Measurements from ENCODE around the gene TNFRSF9.
"Not testable (repeated sequence)": the region's sequence is repeated elsewhere in the genome, so short reads cannot be mapped to it uniquely, and the experiment has no call there.

TNFRSF9 gene

DNA sequence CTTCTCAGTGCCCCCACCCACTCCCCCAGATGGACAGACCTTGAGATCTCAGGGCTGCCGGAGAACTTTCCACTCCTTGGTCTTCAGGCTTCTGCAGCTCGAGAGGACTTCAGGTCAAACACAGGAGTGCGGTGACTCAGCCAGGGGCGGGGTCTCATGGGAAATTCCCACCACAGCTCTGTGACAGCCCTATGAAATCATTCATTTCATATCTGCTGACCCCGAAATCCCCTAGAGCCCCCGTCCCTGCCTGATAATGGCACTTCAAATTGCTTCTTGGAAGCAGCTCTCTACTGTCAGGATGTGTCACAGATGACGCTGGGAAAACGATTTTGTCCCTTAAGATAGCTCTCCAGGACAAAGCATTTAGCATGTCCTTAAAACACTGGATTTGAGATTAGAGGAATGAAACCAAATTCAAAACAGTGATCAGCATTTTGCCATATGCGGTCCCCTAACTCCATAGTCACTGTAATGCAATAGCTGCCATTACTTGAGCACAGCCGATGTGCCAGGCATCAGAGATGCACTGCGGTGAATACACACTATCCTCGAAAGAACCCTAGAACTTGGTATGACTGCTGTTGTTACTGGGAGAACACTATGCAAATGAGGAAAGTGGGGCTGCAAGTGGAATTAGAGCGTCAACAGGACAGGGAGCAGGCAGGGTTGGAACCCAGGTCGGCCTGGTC is at the start of gene TNFRSF9:
Gene TNFRSF9 (minus strand): TSS at position 95 of the 692 bp plus-strand sequence. CDS start 845 bp downstream, outside the sequence.
- DNase-seq, result peak; percentile 68

DNA sequence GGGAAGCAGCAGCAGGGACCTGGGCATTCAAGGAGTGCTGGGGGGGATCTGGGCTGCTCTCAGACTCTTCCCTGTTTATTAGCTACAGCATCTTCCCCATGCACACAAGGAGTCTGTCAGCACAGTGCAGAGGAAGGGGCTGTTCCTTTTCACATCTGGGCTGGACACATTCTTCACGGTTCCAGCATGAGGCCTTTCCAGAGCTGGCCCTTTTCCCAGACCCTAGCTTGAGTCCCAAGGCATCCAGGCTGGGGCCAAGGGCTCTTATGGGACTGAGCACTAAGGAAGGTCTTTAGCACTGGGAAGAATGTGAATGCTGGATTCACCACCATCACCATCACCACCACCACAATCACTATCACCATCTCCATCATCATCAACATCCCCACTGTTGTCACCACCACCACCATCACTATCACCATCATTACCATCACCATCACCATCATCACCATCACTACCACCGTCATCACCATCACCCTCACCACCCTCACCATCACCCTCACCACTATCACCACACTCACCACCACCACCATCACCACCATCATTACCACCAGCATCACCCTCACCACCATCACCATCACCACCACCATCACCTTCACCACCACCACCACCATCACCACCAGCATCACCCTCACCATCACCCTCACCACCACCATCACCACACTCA is 49.3 kb upstream of the TNFRSF9 start:
- no peak for DNase-seq

DNA sequence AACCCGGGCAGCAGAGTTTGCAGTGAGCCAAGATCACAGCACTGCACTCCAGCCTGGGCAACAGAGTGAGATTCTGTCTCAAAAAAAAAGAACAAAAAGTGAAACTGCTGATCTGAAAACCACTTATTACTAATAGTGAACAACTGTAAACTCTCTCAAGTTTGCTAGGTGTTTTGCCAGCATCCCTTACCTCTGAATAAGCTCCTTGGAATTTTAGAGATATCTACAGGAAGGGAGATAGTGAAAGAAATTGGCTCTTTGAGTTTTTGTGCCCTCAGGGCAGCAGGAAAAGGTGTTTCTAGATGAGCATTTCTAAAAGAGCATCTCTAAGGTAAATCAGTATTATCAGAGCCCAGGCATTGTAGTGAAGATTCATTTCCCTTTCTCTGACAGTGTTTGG is 47.9 kb upstream of the TNFRSF9 start:
- DNase-seq, result no peak

DNA sequence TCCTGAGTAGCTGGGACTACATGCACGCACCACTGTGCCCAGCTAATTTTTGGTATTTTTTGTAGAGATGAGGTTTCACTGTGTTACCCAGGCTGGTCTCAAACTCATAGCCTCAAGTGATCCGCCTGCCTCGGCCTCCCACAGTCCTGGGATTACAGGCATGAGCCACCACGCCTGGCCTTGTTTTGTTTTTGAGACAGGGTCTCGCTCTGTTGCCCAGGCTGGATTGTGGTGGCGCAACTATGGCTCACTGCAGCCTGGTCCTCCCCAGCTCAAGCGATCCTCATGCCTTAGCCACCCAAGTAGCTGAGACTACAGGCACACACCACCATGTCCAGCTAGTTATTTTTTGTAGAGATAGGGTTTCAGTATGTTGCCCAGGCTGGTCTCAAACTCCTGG is 46.9 kb upstream of the TNFRSF9 start:
- no peak for DNase-seq

DNA sequence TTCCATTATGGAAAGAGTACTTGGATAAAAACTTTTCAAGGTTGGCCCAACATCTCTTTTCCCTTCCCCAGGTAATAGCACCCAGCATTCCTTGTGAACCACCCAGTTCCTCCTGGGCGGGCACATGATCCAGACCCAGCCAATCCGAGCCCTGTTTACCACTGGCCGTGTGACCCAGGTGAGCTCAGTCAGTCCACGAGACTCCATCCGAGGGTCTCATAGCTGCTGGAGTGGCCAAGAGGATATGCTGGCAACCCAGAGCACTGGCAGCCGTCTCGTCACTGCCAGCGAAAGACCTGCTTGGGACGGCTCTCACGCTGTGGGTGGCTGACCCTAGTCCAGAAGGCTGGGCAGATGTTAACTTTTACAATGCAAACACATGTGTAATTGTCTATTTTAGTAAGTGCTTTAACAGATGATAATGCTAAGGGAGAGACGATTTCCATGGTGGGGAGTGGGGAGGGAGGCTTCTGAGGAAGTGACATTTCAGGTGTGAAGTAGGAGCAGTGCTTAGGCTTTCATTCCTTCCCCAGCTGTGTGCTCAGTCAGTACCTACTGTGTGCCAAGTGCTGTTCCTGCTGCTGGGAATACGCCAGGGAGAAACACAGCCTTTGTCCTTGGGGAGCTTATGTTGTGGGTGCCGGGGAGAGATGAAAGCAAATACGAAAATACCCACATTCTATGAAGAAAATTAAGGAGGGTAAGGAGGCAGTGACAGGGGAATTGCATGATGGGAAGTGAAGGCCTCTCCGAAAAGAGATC is 45.4 kb upstream of the TNFRSF9 start:
- DNase-seq, result no peak

DNA sequence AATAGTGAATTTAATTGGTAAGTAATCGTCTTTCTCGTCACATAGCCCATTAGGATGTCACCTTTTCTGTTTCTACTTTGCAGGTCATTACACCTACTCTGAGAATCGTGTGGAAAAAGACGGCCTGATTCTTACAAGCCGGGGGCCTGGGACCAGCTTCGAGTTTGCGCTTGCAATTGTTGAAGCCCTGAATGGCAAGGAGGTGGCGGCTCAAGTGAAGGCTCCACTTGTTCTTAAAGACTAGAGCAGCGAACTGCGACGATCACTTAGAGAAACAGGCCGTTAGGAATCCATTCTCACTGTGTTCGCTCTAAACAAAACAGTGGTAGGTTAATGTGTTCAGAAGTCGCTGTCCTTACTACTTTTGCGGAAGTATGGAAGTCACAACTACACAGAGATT is 44.2 kb upstream of the TNFRSF9 start:
- DNase-seq, result no peak

DNA sequence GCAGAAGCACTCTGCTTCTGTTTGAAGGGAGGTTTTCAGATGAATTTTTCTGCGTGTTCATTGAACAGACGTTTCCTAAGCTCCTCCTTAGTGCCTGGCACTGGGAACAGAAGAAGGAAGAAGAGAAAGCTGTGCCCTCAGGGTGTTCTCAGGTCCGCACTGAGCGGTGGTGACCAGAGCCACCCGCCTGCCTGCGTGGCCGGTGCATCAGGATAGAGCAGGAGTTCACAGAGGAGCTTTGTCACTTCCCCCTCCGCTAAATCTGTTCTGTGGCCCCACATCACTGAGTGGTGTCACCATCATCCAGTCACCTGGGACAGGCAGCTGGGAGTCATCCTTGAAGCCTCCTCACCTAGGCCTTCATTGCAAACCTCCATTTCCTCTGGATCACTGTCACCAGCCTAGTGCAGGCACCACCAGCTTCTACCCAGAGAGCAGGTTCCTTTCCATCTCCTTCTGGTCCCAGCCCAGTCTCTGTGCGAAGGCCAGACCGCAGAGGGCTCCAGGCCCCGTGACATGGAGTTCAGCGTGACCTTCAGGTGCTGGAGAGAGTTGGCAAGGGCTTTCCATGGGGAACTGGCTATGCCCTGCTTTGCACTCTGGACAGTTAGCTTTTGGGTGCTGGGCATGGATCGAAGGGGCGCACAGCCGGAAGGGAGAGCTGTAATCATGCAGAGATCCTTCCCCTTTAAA is 42.6 kb upstream of the TNFRSF9 start:
- DNase-seq, result no peak

DNA sequence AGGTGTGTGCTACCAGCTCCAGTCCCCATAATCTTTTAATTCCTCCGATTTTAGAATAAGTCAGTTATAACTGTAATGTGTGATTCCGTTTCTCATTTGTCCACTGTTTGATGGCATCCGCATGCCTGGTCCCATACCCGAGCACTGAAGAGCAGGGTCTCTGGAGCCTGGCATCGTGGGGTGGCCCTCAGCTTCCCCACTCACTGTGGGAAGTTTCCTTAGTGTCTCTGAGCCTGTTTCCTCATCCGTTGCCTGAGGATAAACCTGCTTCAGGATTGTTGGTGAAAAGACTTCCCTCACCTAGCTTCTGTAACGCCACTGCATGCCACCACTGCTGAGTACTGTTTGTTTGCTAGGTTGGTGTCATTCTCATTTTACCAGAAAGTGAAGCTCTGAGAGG is 40.3 kb upstream of the TNFRSF9 start:
- DNase-seq, result no peak

DNA sequence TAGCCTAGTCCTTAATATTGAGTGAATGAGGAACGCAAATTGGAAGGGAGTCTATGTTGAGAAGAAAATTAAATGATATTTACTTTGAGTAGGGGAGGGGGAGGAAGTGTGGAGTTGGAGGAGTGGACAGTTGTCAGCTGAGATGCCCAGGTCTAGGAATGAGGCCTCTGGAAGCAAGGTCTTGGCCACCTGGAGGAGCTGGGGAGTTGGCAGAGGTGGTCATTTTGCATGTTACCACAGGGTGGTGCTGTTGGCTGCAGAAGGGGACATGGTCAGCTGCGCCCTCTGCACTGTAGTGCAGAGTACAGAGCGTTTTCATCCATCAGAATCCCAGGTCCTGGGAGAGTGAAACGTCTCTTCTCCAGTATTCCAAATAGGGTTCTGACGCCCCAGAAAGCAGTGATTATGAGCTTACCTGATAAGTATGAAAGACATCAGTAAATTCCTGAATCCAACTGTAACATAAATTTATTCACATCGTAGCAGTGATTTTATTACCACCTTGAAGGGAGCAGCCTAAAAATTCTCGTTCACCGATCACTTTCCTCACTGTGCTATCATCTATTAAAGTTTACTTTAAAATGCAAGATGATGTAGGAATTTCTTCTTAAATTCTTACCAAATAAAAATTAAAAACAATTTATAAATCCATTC is 34.7 kb upstream of the TNFRSF9 start:
- peak; percentile 32 for DNase-seq

DNA sequence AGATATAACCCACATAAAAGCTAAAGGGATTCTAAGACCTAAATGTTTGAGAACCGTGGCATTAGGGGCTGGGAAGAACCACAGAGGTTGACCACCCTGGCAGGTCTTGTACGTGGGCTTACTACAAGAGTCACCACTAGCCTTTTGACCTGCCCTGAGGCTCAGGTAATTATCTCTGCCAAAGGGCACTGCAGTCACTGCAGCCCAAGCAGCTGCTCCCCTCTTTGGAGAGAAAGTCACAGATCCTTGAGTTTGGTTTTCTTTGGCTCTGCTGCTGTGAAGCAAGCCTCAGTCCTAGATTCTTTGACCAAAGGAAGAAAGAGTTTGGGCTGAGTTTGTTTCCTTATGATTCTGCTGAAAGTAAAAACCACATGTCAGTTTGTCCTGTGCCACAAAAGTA is 32.4 kb upstream of the TNFRSF9 start:
- DNase-seq, result no peak

DNA sequence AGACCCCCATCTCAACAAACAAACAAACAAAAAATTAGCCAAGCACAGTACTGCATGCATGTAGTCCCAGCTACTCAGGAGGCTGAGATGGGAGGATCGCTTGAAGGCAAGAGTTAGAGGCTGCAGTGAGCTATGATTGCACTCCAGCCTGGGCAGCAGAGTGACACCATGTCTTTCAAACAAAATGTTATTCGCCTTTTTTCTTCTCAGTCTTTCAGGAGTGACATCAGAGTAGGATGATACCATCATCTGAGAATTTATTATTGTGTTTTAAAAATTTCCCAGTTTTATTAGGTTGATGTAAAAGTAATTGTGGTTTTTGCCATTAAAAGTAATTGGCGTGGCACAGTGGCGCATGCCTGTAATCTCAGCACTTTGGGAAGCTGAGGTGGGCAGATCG is 31.6 kb upstream of the TNFRSF9 start:
- DNase-seq, result no peak

DNA sequence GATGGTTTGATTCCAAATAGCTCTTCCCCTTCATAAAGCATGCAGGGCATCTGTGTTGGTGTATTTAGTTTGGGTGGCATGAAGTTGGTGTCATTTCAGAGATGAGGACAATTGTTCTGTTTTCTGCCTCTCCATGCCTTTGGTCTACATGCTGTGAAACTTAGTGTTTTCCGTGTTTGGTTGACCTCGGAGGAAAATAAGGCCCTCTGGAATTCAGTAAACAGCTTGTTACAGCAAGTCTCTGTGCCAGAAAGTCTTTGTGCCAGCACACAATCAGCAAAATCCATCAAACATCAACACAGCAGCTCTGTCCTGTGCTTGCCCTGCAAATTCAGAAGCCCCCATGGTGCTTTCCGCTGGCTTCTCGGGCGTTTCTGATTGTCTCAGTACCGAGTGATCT is 30.4 kb upstream of the TNFRSF9 start:
- DNase-seq, result no peak

DNA sequence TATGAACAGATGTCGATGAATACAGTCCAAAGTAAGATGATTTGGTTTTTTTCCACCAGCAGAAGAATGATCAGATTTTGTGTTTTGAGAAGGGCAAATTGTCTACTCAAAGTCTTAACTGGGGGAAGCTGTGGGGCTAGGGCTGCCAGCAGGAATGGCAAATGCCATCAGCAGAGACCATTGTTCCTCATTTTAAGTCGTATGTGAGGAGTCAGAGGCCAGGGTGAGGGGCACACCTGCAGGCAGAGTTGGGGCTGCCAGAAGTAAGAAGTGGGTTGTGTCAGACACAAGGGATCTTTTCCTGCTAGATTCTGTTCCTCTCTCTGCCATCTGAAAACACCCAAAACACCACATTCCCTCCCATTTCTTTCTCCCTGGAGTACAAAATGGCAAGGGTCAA is 29.6 kb upstream of the TNFRSF9 start:
- DNase-seq, result no peak

DNA sequence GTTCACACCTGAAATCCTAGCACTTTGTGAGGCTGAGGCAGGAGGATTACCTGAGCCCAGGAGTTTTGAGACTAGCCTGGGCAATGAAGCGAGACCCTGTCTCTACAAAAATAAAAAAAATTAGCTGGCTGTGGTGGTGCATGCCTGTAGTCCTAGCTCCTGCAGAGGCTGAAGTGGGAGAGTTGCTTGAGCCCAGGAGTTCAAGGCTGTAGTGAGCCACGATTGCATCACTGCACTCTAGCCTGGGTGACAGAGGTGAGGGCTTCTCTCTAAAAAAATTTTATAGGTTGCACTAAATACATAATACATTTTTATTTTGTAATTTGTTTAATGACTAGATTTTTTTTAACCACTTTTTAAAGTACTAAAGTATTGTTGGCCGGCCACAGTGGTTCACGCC is 27.0 kb upstream of the TNFRSF9 start:
- DNase-seq, result no peak

DNA sequence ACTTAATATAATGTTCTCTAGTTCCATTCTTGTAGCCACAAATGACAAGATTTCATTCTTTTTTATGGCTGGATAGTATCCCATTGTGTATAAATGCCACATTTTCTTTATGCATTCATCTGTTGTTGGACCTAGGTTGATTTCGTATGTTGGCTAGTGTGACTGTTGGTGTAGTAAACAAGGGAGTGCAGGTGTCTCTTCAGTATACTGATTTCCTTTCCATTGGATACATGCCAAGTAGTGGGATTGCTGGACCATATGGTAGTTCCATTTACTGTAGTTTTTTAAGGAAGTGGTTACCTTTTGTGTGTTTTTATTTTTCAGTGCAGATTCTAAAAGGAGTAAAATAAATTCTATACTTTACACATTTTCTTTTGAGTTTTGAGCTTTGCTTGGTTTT is 26.6 kb upstream of the TNFRSF9 start:
- DNase-seq, result no peak

DNA sequence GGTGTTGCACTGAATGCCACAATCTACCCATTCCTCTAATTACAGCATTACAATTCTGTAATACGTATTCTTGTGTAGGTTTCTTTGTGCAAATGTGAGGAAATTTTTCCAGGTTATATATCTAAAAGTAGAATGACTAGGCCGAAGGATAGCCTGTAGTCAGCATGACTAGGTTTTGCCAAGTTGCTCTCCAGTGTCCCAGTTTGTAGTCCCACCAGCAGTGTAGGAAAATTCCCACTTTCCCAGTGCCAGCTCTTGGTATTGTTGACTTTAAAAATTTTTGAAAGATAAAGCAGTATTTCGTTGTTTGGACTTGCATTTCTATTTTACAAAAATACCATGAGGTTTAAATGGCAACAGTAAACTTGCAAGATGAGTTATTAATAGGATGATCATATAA is 23.8 kb upstream of the TNFRSF9 start:
- no peak for DNase-seq

DNA sequence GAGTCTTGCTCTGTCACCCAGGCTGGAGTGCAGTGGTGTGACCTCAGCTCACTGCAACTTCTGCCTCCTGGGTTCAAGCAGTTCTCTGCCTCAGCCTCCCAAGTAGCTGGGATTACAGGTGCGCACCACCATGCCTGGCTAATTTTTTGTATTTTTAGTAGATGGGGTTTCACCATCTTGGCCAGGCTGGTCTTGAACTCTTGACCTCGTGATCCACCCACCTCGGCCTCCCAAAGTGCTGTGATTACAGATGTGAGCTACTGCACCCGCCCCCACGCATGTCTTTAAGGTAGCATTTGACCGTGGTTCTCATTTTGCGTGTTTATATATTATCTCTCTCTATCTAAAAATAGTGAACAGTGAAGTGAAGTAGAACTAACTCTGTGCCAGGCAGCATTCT is 23.2 kb upstream of the TNFRSF9 start:
- DNase-seq, result not testable (repeated sequence)

DNA sequence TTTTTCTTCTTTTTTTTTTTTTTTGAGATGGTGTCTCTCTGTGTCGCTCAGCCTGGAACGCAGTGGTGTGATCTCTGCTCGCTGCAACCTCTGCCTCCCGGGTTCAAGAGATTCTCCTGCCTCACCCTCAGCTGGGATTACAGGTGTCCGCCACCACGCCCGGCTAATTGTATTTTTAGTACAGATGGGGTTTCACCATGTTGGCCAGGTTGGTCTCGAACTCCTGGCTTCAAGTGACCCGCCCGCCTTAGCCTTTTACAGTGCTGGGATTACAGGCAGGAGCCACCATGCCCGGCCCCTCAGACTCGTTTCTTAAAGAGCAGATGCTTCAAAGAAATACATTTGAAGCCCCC is 22.7 kb upstream of the TNFRSF9 start:
- DNase-seq, result not testable (repeated sequence)

DNA sequence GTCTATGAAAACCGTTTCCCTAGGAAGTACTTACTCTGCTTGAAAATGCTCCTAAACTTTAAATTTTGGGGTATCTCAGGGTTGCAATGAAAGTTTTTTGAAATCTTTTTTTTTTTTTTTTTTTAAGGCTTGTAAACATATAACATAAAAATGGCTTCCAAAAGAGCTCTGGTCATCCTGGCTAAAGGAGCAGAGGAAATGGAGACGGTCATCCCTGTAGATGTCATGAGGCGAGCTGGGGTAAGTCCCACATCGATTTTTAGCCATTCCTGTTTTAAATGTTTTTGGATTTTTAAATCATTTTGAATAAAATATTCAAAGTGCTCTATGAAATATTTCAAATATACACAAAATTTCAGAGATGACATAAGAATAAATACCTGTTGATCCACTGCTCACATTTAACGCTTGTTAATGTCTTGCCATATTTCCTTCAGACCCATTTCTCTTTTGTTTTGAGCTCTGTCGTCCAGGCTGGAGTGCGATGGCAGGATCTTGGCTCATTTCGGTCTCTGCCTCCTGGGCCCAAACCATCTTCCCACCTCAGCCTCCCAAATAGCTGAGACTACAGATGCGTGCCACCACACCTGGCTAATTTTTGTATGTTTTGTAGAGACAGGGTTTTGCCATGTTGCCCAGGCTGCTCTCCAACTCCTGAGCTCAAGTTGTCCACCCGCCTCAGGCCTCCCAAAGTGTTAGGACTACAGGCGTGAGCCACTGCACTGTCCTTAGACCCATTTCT is 22.2 kb upstream of the TNFRSF9 start:
- no peak for DNase-seq

DNA sequence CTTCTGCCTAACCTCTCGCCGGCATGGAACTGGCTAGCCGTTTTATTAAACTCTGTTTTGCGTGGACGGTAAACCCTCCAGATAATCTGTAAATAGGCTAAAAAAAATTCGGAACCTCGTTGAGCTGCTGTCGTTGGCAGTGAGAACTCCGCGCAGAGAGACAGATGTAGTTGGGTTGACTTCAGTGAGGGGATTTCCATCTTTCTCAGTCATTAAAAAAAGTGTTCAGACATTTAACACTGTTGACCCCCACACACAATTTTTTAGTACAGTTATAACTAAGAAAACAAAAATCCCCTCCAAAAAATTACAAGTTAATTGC is 21.3 kb upstream of the TNFRSF9 start:
- no peak for DNase-seq

DNA sequence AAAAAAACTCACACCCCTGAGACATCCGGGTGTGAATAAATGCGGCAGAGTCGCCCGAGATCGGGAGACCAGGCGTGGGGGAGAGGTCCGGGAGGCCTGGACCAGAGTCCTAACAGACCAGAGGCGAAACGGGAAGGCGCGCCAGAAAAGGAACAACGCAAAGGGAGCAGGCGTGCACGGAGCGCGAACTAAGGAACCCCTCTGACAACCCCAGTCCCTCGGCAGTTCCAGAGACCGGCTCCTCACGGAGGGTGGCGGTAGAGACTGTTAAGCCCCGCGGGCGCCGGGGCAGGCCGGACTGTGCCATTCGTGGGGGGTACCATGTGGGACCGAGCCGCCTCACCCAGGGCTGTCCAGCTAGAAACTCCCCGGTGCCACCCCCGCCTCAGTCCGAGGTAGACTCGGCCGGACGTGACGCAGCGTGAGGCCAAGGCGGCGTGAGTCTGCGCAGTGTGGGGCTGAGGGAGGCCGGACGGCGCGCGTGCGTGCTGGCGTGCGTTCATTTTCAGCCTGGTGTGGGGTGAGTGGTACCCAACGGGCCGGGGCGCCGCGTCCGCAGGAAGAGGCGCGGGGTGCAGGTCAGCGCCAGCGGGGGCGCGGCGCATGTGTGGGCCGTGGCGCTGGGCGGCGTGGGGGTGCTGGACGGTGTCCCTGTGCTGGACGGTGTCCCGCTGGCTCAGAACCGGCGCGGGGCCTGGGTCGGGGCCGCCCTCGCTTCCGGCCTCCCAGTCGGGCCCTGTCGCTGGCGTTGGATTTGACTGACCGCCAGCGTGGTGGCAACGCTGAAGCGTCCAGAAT is 20.8 kb upstream of the TNFRSF9 start, which contains the start of gene PARK7:
Gene PARK7 (plus strand): TSS at position 496 of the 798 bp plus-strand sequence. CDS start 1,075 bp downstream, outside the sequence.
- peak; percentile 99 for DNase-seq

DNA sequence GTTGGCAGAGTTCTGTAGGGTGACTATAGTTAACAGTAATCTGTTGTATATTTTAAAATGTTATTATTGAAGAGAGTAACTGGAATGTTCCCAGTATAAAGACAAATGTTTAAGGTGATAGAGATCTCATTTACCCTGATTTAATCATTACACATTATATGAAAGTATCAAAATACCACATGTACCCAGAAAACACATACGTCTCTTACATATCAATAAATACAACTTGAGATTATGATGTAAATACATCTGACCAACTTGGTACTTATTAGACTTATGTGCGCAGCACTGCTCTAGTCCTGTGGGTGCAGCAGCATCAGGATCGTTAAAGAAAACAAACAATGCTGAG is 20.2 kb upstream of the TNFRSF9 start:
- DNase-seq, result no peak
